Thymus (tissue), 11 donors: ENCODE results near the gene RABAC1. TPM values are rescaled to one million over a fixed set of nuclear protein-coding genes. Genes with fewer than 3 reads are reported as not detected.
"Not testable (repeated sequence)": the region's sequence is repeated elsewhere in the genome, so short reads cannot be mapped to it uniquely, and the experiment has no call there.

ENCODE experiments used
- DNase-seq, 9 donors: peaks; one replicate each; pipeline ENCODE4 v3.0.0-alpha.2; 2013; ENCODE audit warnings: low spot score in 9 of 9, low read depth in 6 of 9, missing footprints in 1 of 9
- H3K27ac ChIP-seq, 2 donors: one replicate each; pipeline ENCODE4 v1.5.1; 2013; ENCODE audit warnings: control low read depth in 1 of 2, low read depth in 1 of 2, low read length in 1 of 2, mild to moderate bottlenecking in 1 of 2, moderate library complexity in 1 of 2
- H3K27me3 ChIP-seq, 2 donors: one replicate each; pipeline ENCODE4 v1.5.1; 2013; ENCODE audit warnings: low read length in 1 of 2; ENCODE audit not compliant: control insufficient read depth in 2 of 2, insufficient read depth in 1 of 2
- H3K36me3 ChIP-seq, 2 donors: one replicate each; pipeline ENCODE4 v1.5.1; 2013; ENCODE audit warnings: low read length in 1 of 2, mild to moderate bottlenecking in 1 of 2, moderate library complexity in 1 of 2; ENCODE audit not compliant: control insufficient read depth in 2 of 2, insufficient read depth in 2 of 2
- H3K4me1 ChIP-seq, 2 donors: one replicate each; pipeline ENCODE4 v1.5.1; 2013; ENCODE audit warnings: low read length in 2 of 2; ENCODE audit not compliant: control insufficient read depth in 2 of 2, insufficient read depth in 2 of 2
- H3K4me3 ChIP-seq, 2 donors: one replicate each; pipeline ENCODE4 v1.5.1; 2013; ENCODE audit warnings: low read length in 2 of 2, control low read depth in 1 of 2, mild to moderate bottlenecking in 1 of 2
- H3K9me3 ChIP-seq, 2 donors: one replicate each; pipeline ENCODE4 v1.5.1; 2013; ENCODE audit warnings: low read length in 1 of 2, mild to moderate bottlenecking in 1 of 2; ENCODE audit not compliant: control insufficient read depth in 2 of 2, insufficient read depth in 1 of 2
- WGBS: extraction: QIAGEN DNeasy Blood & Tissue Kit; methylation state at CpG from one replicate; pipeline ENCODE4 v1.1.7; 2013; 5-methylcytosine and 5-hydroxymethylcytosine counted together
- polyA plus RNA-seq: library from polyadenylated mRNA; stranded (reverse); fragments of 200-250 nt; gene quantifications from one replicate; pipeline ENCODE4 v1.2.3, GENCODE V29; 2013
- total RNA-seq: library from RNA; stranded (reverse); fragments of 120-200 nt; gene quantifications from one replicate; pipeline ENCODE4 v1.2.4, GENCODE V29; 2013
- donor health status: healthy.

Gene RABAC1
- total and polyA plus RNA-seq, 2 donors: 111 to 116 TPM

- no peak for DNase-seq
- Histone ChIP-seq H3K27ac (no peak overlapping the region), H3K27me3 (peaks cover 45 to 99% of the 10 kb centered on the region in 2 donors), H3K9me3 (peaks cover 1 to 6% of the 10 kb centered on the region in 2 donors), H3K36me3 (no peaks in the 10 kb centered on the region), H3K4me1 (peaks cover 6 to 25% of the 10 kb centered on the region in 2 donors), H3K4me3 (no peak overlapping the region)
- WGBS: 30% methylated on average over 27 of the region's 27 CpGs
Observed at GRCh38 chr19:41915776-41916414, 43.2 kb downstream of the RABAC1 start.

- DNase-seq: no peak
- H3K4me3 ChIP-seq: peak overlapping the region in 1 of 2 donors; percentile 21
- 5% methylated on average over 38 of the region's 38 CpGs for WGBS
- H3K27me3 ChIP-seq: peaks cover 42 to 99% of the 10 kb centered on the region in 2 donors
- H3K4me1 ChIP-seq: peaks cover 6 to 22% of the 10 kb centered on the region in 2 donors
- no peaks in the 10 kb centered on the region for H3K36me3 ChIP-seq
- no peak overlapping the region for H3K27ac ChIP-seq
- H3K9me3 ChIP-seq: peaks cover 1 to 7% of the 10 kb centered on the region in 2 donors
Observed at GRCh38 chr19:41915021-41915775, 43.9 kb downstream of the RABAC1 start.

GRCh38 chr19:41914424-41914834 lies 44.7 kb downstream of the RABAC1 start:
- 5% methylated on average over 5 of the region's 5 CpGs for WGBS
- H3K4me3 ChIP-seq, H3K27ac ChIP-seq, H3K36me3 ChIP-seq, H3K9me3 ChIP-seq, DNase-seq: not testable (repeated sequence)
- Histone ChIP-seq H3K4me1 (peaks cover 6 to 22% of the 10 kb centered on the region in 2 donors), H3K27me3 (peaks cover 42 to 99% of the 10 kb centered on the region in 2 donors)

GRCh38 chr19:41913538-41914423 lies 45.3 kb downstream of the RABAC1 start:
- no peaks in the 10 kb centered on the region for H3K36me3 ChIP-seq
- 17% methylated on average over 21 of the region's 21 CpGs for WGBS
- no peak overlapping the region for H3K27ac ChIP-seq
- H3K4me3 ChIP-seq: no peak overlapping the region
- no peak for DNase-seq
- H3K9me3 ChIP-seq: peaks cover 1 to 7% of the 10 kb centered on the region in 2 donors
- H3K27me3 ChIP-seq: peaks cover 42 to 98% of the 10 kb centered on the region in 2 donors
- H3K4me1 ChIP-seq: peaks cover 6 to 22% of the 10 kb centered on the region in 2 donors

GRCh38 chr19:41912899-41913537 lies 46.1 kb downstream of the RABAC1 start:
- H3K4me3 ChIP-seq: no peak overlapping the region
- no peak for DNase-seq
- peaks cover 42 to 90% of the 10 kb centered on the region in 2 donors for H3K27me3 ChIP-seq
- peaks cover under 1 to 7% of the 10 kb centered on the region in 2 donors for H3K36me3 ChIP-seq
- WGBS: 6% methylated on average over 51 of the region's 51 CpGs
- peaks cover 1 to 7% of the 10 kb centered on the region in 2 donors for H3K9me3 ChIP-seq
- H3K4me1 ChIP-seq: peaks cover 6 to 22% of the 10 kb centered on the region in 2 donors
- no peak overlapping the region for H3K27ac ChIP-seq

GRCh38 chr19:41911889-41912731 lies 47.0 kb downstream of the RABAC1 start:
- peaks cover 38 to 81% of the 10 kb centered on the region in 2 donors for H3K27me3 ChIP-seq
- peaks cover 1 to 7% of the 10 kb centered on the region in 2 donors for H3K9me3 ChIP-seq
- H3K27ac ChIP-seq: no peak overlapping the region
- peaks cover 7 to 15% of the 10 kb centered on the region in 2 donors for H3K36me3 ChIP-seq
- peaks cover 6 to 22% of the 10 kb centered on the region in 2 donors for H3K4me1 ChIP-seq
- no peak overlapping the region for H3K4me3 ChIP-seq
- no peak for DNase-seq
- 31% methylated on average over 29 of the region's 29 CpGs for WGBS

GRCh38 chr19:41910992-41911888 lies 47.9 kb downstream of the RABAC1 start:
- peaks cover 1 to 7% of the 10 kb centered on the region in 2 donors for H3K9me3 ChIP-seq
- H3K36me3 ChIP-seq: peaks cover 16 to 24% of the 10 kb centered on the region in 2 donors
- H3K4me1 ChIP-seq: peaks cover 6 to 22% of the 10 kb centered on the region in 2 donors
- no peak overlapping the region for H3K27ac ChIP-seq
- peaks cover 33 to 72% of the 10 kb centered on the region in 2 donors for H3K27me3 ChIP-seq
- no peak overlapping the region for H3K4me3 ChIP-seq
- no peak for DNase-seq
- 88% methylated on average over 13 of the region's 13 CpGs for WGBS
